ENCODE measurements around the gene SNX3. TPM values are rescaled to one million over a fixed set of nuclear protein-coding genes. Genes with fewer than 3 reads are reported as not detected.
A peak's percentile ranks its signal among the peaks of the same experiment; 100 is the strongest.

Gene SNX3
- total and polyA plus RNA-seq, 8 donors = 30.0 to 88.9 (median 55.4) TPM

- WGBS, 2 donors = 2 to 3% methylated on average over 38 of the region's 38 CpGs
- ATAC-seq = peak; percentile 88 to 95 (median 92)
- DNase-seq = peak; percentile 32 to 75 (median 55)
- TF ChIP-seq CTCF (IDR thresholded peaks at IDR 0.05) = peak in 2 of 4 donors; percentile 32 to 36
- no peaks in the 10 kb centered on the region for H3K9me3 ChIP-seq
- no peak for FAIRE-seq
- no peak overlapping the region for H3K27ac ChIP-seq
- intact Hi-C loops (cut with DNase I) = loop anchor here in 1 of 3 donors (5.0 kb wide), 1 partner anchor 77 kb away; no protein-coding TSS in a partner anchor
- H3K4me3 ChIP-seq = peak overlapping the region; percentile 18 to 54 (median 34)
- H3K36me3 ChIP-seq = no peaks in the 10 kb centered on the region
- peaks cover 0 to 3% (median 0%) of the 10 kb centered on the region in 4 donors for H3K27me3 ChIP-seq
- H3K4me1 ChIP-seq = peaks cover 0 to 5% (median 0%) of the 10 kb centered on the region in 3 donors
Observed at GRCh38 chr6:108175592-108176279, 85.1 kb downstream of the SNX3 start.

GRCh38 chr6:108175176-108175591 lies 85.7 kb downstream of the SNX3 start:
- ATAC-seq = peak in 2 of 4 donors; percentile 3 to 12
- H3K4me1 ChIP-seq = peaks cover 0 to 5% (median 0%) of the 10 kb centered on the region in 3 donors
- DNase-seq = no peak
- H3K27me3 ChIP-seq = peaks cover 0 to 7% (median 2%) of the 10 kb centered on the region in 4 donors
- no peaks in the 10 kb centered on the region for H3K9me3 ChIP-seq
- H3K4me3 ChIP-seq = peak overlapping the region; percentile 18 to 54 (median 34)
- no peak for TF ChIP-seq CTCF (IDR thresholded peaks at IDR 0.05)
- H3K36me3 ChIP-seq = no peaks in the 10 kb centered on the region
- 24 to 26% methylated on average over 22 of the region's 22 CpGs for WGBS, 2 donors
- no peak overlapping the region for H3K27ac ChIP-seq
- intact Hi-C loops (cut with DNase I) = loop anchor here in 1 of 3 donors (5.0 kb wide), 1 partner anchor 77 kb away; no protein-coding TSS in a partner anchor
- no peak for FAIRE-seq

- Histone ChIP-seq H3K27me3 (peaks cover 0 to 9% (median 3%) of the 10 kb centered on the region in 4 donors), H3K27ac (no peak overlapping the region), H3K4me3 (peak overlapping the region in 1 of 4 donors; percentile 54), H3K36me3 (no peaks in the 10 kb centered on the region), H3K4me1 (peaks cover 0 to 5% (median 0%) of the 10 kb centered on the region in 3 donors), H3K9me3 (no peaks in the 10 kb centered on the region)
- DNase-seq (peak in 1 of 6 donors; percentile 58), ATAC-seq (no peak), FAIRE-seq (no peak)
- TF ChIP-seq CTCF (IDR thresholded peaks at IDR 0.05) = no peak
- WGBS, 2 donors = 55 to 56% methylated on average over 43 of the region's 43 CpGs
- intact Hi-C loops (cut with DNase I) = loop anchor here in 1 of 3 donors (5.0 kb wide), 1 partner anchor 78 kb away; no protein-coding TSS in a partner anchor
Observed at GRCh38 chr6:108174371-108175175, 86.3 kb downstream of the SNX3 start.

GRCh38 chr6:108171918-108172516 lies 88.8 kb downstream of the SNX3 start:
- Histone ChIP-seq H3K4me3 (no peak overlapping the region), H3K9me3 (no peaks in the 10 kb centered on the region), H3K36me3 (no peaks in the 10 kb centered on the region), H3K4me1 (peaks cover 0 to 5% (median 0%) of the 10 kb centered on the region in 3 donors), H3K27ac (no peak overlapping the region), H3K27me3 (peaks cover 0 to 35% (median 9%) of the 10 kb centered on the region in 4 donors)
- intact Hi-C loops (cut with DNase I) = no loop called here
- TF ChIP-seq CTCF (IDR thresholded peaks at IDR 0.05) = no peak
- ATAC-seq (no peak), DNase-seq (no peak), FAIRE-seq (no peak)
- WGBS, 2 donors = 67 to 74% methylated on average over 3 of the region's 3 CpGs

All from pancreas (tissue), 10 donors.